Smooth muscle cell (in vitro differentiated cells): ENCODE results near the gene RNF214. TPM values are rescaled to one million over a fixed set of nuclear protein-coding genes. Genes with fewer than 3 reads are reported as not detected.

Experiments
- DNase-seq: peaks from one replicate; lab custom pipeline; 2025; ENCODE audit not compliant: unreplicated experiment; lab: John Stamatoyannopoulos, UW
- H2AFZ ChIP-seq: fragments of 200-600 bp; sonication (generic); 2 replicates; pipeline ENCODE4 v1.6.0; 2016; ENCODE audit warnings: antibody characterized with exemption, low read depth, mild to moderate bottlenecking
- H3F3A ChIP-seq: fragments of 200-600 bp; sonication (generic); 2 replicates; pipeline ENCODE4 v1.6.0; 2017; ENCODE audit warnings: antibody characterized with exemption, low read depth
- H3K27ac ChIP-seq: fragments of 200-600 bp; sonication (generic); 2 replicates; pipeline ENCODE4 v1.5.1; 2016; ENCODE audit warnings: low read depth, mild to moderate bottlenecking
- H3K27me3 ChIP-seq: fragments of 200-600 bp; sonication (generic); 2 replicates; pipeline ENCODE4 v1.6.1; 2016; ENCODE audit warnings: low read depth, mild to moderate bottlenecking
- H3K36me3 ChIP-seq: fragments of 200-600 bp; sonication (generic); 2 replicates; pipeline ENCODE4 v1.5.1; 2016; ENCODE audit warnings: low read depth
- H3K4me1 ChIP-seq: fragments of 200-600 bp; sonication (generic); 2 replicates; pipeline ENCODE4 v1.5.1; 2016; ENCODE audit warnings: low read depth
- H3K4me2 ChIP-seq: fragments of 200-600 bp; sonication (generic); 2 replicates; pipeline ENCODE4 v1.6.0; 2016; ENCODE audit warnings: mild to moderate bottlenecking
- H3K4me3 ChIP-seq: fragments of 200-600 bp; sonication (generic); 2 replicates; pipeline ENCODE4 v1.5.1; 2016; ENCODE audit warnings: mild to moderate bottlenecking
- H3K79me2 ChIP-seq: fragments of 200-600 bp; sonication (generic); 2 replicates; pipeline ENCODE4 v1.6.0; 2016; ENCODE audit warnings: low read depth, mild to moderate bottlenecking
- H3K9ac ChIP-seq: fragments of 200-600 bp; sonication (generic); 2 replicates; pipeline ENCODE4 v1.6.0; 2016; ENCODE audit warnings: low read depth
- H3K9me3 ChIP-seq: fragments of 200-600 bp; sonication (generic); replicated peaks from 2 replicates; pipeline ENCODE4 v1.5.1; 2016; ENCODE audit warnings: low read depth
- H4K20me1 ChIP-seq: fragments of 200-600 bp; sonication (generic); 2 replicates; pipeline ENCODE4 v1.6.0; 2016; ENCODE audit warnings: low read depth
- WGBS: methylation state at CpG from one replicate; pipeline ENCODE4 v1.1.7; 2016; ENCODE audit warnings: low lambda C conversion rate; 5-methylcytosine and 5-hydroxymethylcytosine counted together
- polyA plus RNA-seq: library from polyadenylated mRNA; unstranded; fragments of >200 nt; fragmentation: Nextera tagmentation; extraction: Ambion mirVana; gene quantifications from 2 replicates; pipeline ENCODE4 v1.2.1, GENCODE V29; 2016
- small RNA-seq: library from RNA; depleted of rRNA; stranded (forward); fragments of <200 nt; gene quantifications from one replicate; pipeline ENCODE3, GENCODE V24; 2014
- total RNA-seq: library from RNA; depleted of rRNA; stranded (reverse); fragments of >200 nt; gene quantifications from 2 replicates; pipeline ENCODE4 v1.2.3, GENCODE V29; 2014
- TF ChIP-seq, protein P1 (sequence below): fragments of 200-600 bp; sonication (generic); IDR thresholded peaks from 2 replicates; pipeline ENCODE4 v1.5.1; 2017; ENCODE audit warnings: borderline replicate concordance, mild to moderate bottlenecking, antibody characterized with exemption; ENCODE audit not compliant: insufficient read depth, poor library complexity, severe bottlenecking

RNF214 gene
- total and polyA plus RNA-seq, 2 experiments from 2014 or later = 10.9 to 15.8 TPM

DNA sequence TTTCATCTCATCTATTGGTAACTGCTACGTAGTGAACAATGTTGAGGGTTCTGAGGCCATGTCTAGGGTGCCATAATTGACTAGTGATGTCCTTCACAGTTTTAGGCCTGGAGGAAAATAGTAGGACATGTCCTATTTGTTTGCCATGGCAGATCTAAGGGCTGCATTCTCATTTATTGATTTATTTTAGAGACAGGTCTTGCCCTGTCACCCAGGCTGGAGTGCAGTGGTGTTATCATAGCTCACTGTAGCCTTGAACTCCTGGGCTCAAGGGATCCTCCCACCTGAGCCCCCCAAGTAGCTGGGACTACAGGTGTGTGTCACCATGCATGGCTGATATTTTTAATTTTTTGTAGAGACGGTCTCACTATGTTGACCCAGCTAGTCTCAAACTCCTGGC is 100.4 kb downstream of the RNF214 start:
- no peak for DNase-seq
- no peak overlapping the region for H3K4me3 ChIP-seq
- TF ChIP-seq, protein P1, sequence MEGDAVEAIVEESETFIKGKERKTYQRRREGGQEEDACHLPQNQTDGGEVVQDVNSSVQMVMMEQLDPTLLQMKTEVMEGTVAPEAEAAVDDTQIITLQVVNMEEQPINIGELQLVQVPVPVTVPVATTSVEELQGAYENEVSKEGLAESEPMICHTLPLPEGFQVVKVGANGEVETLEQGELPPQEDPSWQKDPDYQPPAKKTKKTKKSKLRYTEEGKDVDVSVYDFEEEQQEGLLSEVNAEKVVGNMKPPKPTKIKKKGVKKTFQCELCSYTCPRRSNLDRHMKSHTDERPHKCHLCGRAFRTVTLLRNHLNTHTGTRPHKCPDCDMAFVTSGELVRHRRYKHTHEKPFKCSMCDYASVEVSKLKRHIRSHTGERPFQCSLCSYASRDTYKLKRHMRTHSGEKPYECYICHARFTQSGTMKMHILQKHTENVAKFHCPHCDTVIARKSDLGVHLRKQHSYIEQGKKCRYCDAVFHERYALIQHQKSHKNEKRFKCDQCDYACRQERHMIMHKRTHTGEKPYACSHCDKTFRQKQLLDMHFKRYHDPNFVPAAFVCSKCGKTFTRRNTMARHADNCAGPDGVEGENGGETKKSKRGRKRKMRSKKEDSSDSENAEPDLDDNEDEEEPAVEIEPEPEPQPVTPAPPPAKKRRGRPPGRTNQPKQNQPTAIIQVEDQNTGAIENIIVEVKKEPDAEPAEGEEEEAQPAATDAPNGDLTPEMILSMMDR = no peak
- H2AFZ ChIP-seq = no peak overlapping the region
- H3K36me3 ChIP-seq = no peaks in the 10 kb centered on the region
- no peaks in the 10 kb centered on the region for H3F3A ChIP-seq
- H3K79me2 ChIP-seq = peaks cover 19% of the 10 kb centered on the region
- H3K4me1 ChIP-seq = peaks cover 7% of the 10 kb centered on the region
- no peak overlapping the region for H3K9ac ChIP-seq
- H3K27me3 ChIP-seq = no peaks in the 10 kb centered on the region
- no peak overlapping the region for H3K4me2 ChIP-seq
- WGBS = 75% methylated on average over 2 of the region's 2 CpGs
- H3K27ac ChIP-seq = no peak overlapping the region
- peaks cover 22% of the 10 kb centered on the region for H4K20me1 ChIP-seq
- H3K9me3 ChIP-seq = no peaks in the 10 kb centered on the region

DNA sequence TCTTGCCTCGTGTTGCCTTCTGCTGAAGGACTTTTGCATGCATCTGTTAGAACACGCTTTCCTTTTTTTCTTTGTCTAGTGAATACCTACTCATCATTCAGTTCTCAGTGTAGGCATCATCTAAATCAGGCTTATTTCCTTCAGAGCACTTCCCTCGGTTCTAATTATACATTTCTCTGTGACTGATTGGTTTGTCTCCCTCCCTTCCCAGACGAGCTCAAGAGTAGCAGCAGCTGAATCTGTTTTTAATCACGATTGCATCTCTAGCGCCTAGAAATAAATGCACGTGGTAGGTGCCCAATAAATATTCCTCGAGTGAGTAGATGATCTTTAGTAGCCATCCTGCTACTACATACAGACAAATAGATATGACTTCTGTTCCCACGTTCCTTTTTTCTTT is 101.4 kb downstream of the RNF214 start:
- WGBS = 87% methylated on average over 9 of the region's 9 CpGs
- H3K79me2 ChIP-seq = peaks cover 19% of the 10 kb centered on the region
- no peak overlapping the region for H3K27ac ChIP-seq
- H3K9me3 ChIP-seq = no peaks in the 10 kb centered on the region
- peaks cover 2% of the 10 kb centered on the region for H3K4me1 ChIP-seq
- H3K4me2 ChIP-seq = no peak overlapping the region
- no peaks in the 10 kb centered on the region for H3F3A ChIP-seq
- TF ChIP-seq, protein P1 = no peak
- no peak overlapping the region for H3K4me3 ChIP-seq
- H2AFZ ChIP-seq = no peak overlapping the region
- no peaks in the 10 kb centered on the region for H3K36me3 ChIP-seq
- peaks cover 22% of the 10 kb centered on the region for H4K20me1 ChIP-seq
- DNase-seq = no peak
- no peaks in the 10 kb centered on the region for H3K27me3 ChIP-seq
- H3K9ac ChIP-seq = no peak overlapping the region

DNA sequence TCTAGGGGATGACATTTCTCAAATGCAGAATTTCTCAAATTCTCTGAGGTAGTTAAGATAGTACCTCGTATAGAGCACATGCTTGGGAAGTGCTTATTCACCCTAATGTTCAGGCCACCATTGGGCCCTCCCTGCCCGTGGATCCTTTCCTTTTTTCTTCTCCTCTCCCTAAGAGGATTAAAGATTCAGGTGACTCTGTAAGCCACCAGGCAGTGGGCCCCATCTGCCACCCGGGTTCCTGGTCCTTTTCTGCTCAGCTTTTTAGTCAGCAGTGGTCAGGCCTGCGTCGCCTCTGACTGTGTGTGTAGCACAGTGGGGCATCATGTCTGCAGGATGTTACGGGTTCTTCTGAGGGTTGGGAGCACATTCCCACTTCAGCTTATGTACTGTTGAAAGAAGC is 102.4 kb downstream of the RNF214 start:
- WGBS = 91% methylated on average over 6 of the region's 6 CpGs
- H4K20me1 ChIP-seq = peaks cover 16% of the 10 kb centered on the region
- no peaks in the 10 kb centered on the region for H3K27me3 ChIP-seq
- H3F3A ChIP-seq = no peaks in the 10 kb centered on the region
- H3K9ac ChIP-seq = no peak overlapping the region
- no peaks in the 10 kb centered on the region for H3K4me1 ChIP-seq
- H3K4me2 ChIP-seq = no peak overlapping the region
- H2AFZ ChIP-seq = no peak overlapping the region
- no peak for DNase-seq
- TF ChIP-seq, protein P1 = no peak
- no peak overlapping the region for H3K27ac ChIP-seq
- H3K79me2 ChIP-seq = peaks cover 10% of the 10 kb centered on the region
- no peak overlapping the region for H3K4me3 ChIP-seq
- peaks cover 4% of the 10 kb centered on the region for H3K36me3 ChIP-seq
- no peaks in the 10 kb centered on the region for H3K9me3 ChIP-seq

DNA sequence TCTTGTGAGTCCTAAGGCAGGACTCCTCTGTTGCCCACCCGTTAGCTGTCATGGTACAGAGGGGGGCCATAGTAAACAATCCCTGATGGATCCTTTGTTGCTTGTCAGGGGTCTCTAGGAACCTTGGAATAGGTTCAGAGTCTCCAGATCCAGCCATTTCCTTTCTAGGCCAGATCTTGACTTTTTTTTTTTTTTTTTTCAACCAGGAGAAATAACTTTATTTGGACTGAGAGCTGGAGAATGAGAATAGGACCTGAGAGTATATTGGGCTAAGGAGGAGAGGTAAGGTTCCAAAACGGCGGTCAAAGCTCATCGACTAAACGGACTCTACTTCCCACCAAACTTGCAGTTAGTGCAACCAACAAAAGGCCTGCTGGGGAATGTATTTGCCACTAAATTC is 102.9 kb downstream of the RNF214 start:
- WGBS = 96% methylated on average over 5 of the region's 5 CpGs
- H3K4me1 ChIP-seq = no peaks in the 10 kb centered on the region
- peaks cover 6% of the 10 kb centered on the region for H3K79me2 ChIP-seq
- no peaks in the 10 kb centered on the region for H3K9me3 ChIP-seq
- no peak overlapping the region for H3K27ac ChIP-seq
- no peak overlapping the region for H2AFZ ChIP-seq
- no peak overlapping the region for H3K4me2 ChIP-seq
- peaks cover 4% of the 10 kb centered on the region for H3K36me3 ChIP-seq
- H3K9ac ChIP-seq = no peak overlapping the region
- H3K4me3 ChIP-seq = no peak overlapping the region
- H3K27me3 ChIP-seq = no peaks in the 10 kb centered on the region
- TF ChIP-seq, protein P1 = no peak
- DNase-seq = no peak
- H4K20me1 ChIP-seq = peaks cover 16% of the 10 kb centered on the region
- no peaks in the 10 kb centered on the region for H3F3A ChIP-seq

Small RNAs within 50 kb of the gene (small RNA-seq; reads per million reads assigned to genes)
- not detected for gene RF00564

Other genes with a start within 250 kb of the RNF214 start
- 8.7 and 11.9 TPM in 2 replicates for gene SIK3, start 134.2 kb upstream of the RNF214 start, total RNA-seq
- 11.0 and 11.8 TPM in 2 replicates for gene SIK3, start 134.2 kb upstream of the RNF214 start, polyA plus RNA-seq
- gene PAFAH1B2, start 88.4 kb upstream of the RNF214 start, total RNA-seq = 140 and 146 TPM in 2 replicates
- gene PAFAH1B2, start 88.4 kb upstream of the RNF214 start, polyA plus RNA-seq = 30.7 and 42.9 TPM in 2 replicates
- 24.7 and 35.0 TPM in 2 replicates for gene SIDT2, start 53.9 kb upstream of the RNF214 start, total RNA-seq
- 11.6 and 21.2 TPM in 2 replicates for gene SIDT2, start 53.9 kb upstream of the RNF214 start, polyA plus RNA-seq
- gene TAGLN, start 33.3 kb upstream of the RNF214 start, total RNA-seq = 1,972 and 2,130 TPM in 2 replicates
- 2,069 and 2,250 TPM in 2 replicates for gene TAGLN, start 33.3 kb upstream of the RNF214 start, polyA plus RNA-seq
- gene PCSK7, start 598 bp upstream of the RNF214 start, total RNA-seq = 20.8 and 36.4 TPM in 2 replicates
- 23.5 and 40.7 TPM in 2 replicates for gene PCSK7, start 598 bp upstream of the RNF214 start, polyA plus RNA-seq
- 3.5 and 6.6 TPM in 2 replicates for gene BACE1-AS, start 58.7 kb downstream of the RNF214 start, total RNA-seq
- 1.9 and 7.5 TPM in 2 replicates for gene BACE1-AS, start 58.7 kb downstream of the RNF214 start, polyA plus RNA-seq
- gene BACE1, start 83.6 kb downstream of the RNF214 start, total RNA-seq = 26.6 and 32.4 TPM in 2 replicates
- 17.5 and 22.4 TPM in 2 replicates for gene BACE1, start 83.6 kb downstream of the RNF214 start, polyA plus RNA-seq
- gene CEP164, start 95.2 kb downstream of the RNF214 start, total RNA-seq = 11.2 and 14.9 TPM in 2 replicates
- gene CEP164, start 95.2 kb downstream of the RNF214 start, polyA plus RNA-seq = 30.7 and 36.3 TPM in 2 replicates